Esophagus muscularis mucosa (tissue), 4 donors: Measurements from ENCODE around the gene ABHD16B. TPM values are rescaled to one million over a fixed set of nuclear protein-coding genes. Genes with fewer than 3 reads are reported as not detected.

Experiments used
- DNase-seq: peaks from one replicate; pipeline ENCODE4 v3.0.0-alpha.2; 2017; ENCODE audit errors: extremely low spot score
- H3K27ac ChIP-seq, 4 donors: fragments of 200-600 bp; sonication (generic); replicated peaks in 1 of 4; 1 replicate in 3 of 4; 2 replicates in 1 of 4; pipeline ENCODE4 v1.5.1; 2016 to 2019; ENCODE audit warnings: mild to moderate bottlenecking in 1 of 4
- H3K27me3 ChIP-seq, 4 donors: fragments of 200-600 bp; sonication (generic); one replicate each; pipeline versions ENCODE4 v1.5.1 to v1.6.0; 2016 to 2019
- H3K36me3 ChIP-seq, 4 donors: fragments of 200-600 bp; sonication (generic); one replicate each; pipeline ENCODE4 v1.5.1; 2016 to 2019
- H3K4me1 ChIP-seq, 4 donors: fragments of 200-600 bp; sonication (generic); one replicate each; pipeline ENCODE4 v1.5.1; 2016 to 2019
- H3K4me3 ChIP-seq, 4 donors: fragments of 200-600 bp; sonication (generic); 1 replicate in 2 of 4; 2 replicates in 2 of 4; pipeline ENCODE4 v1.5.1; 2016 to 2019; ENCODE audit warnings: mild to moderate bottlenecking in 4 of 4, moderate library complexity in 1 of 4
- H3K9me3 ChIP-seq, 4 donors: fragments of 200-600 bp; sonication (generic); 1 replicate in 3 of 4; 2 replicates in 1 of 4; pipeline ENCODE4 v1.5.1; 2016 to 2019
- CTCF ChIP-seq, 3 experiments: fragments of 200-600 bp in 2 of 3; fragments of 450-650 bp in 1 of 3; sonication (generic) in 2 of 3; IDR thresholded peaks; one replicate each; pipeline ENCODE4 v1.5.1; 2017 to 2019; ENCODE audit warnings: antibody characterized with exemption in 3 of 3, mild to moderate bottlenecking in 2 of 3, moderate library complexity in 1 of 3
- EP300 ChIP-seq: sonication (generic); formaldehyde crosslinking; IDR thresholded peaks from one replicate; pipeline ENCODE4 v1.6.1; 2017; ENCODE audit warnings: antibody characterized with exemption
- POLR2A ChIP-seq: fragments of 450-650 bp; IDR thresholded peaks from one replicate; pipeline ENCODE4 v1.6.1; 2017; ENCODE audit warnings: antibody characterized with exemption, moderate library complexity, mild to moderate bottlenecking, low read depth
- POLR2AphosphoS5 ChIP-seq, 2 donors: sonication (generic); formaldehyde crosslinking; IDR thresholded peaks; one replicate each; pipeline ENCODE4 v1.6.1; 2017; ENCODE audit warnings: antibody characterized with exemption in 2 of 2
- WGBS: methylation state at CpG from one replicate; pipeline ENCODE4 v1.1.5; 2018; 5-methylcytosine and 5-hydroxymethylcytosine counted together
- intact Hi-C: fragments of 100-400 bp; cut with DNase I; formaldehyde crosslinking; loops from one replicate; pipeline ENCODE4 v1.15.1; 2023
- total RNA-seq, 4 donors: library from RNA; depleted of rRNA; stranded (reverse); fragments of >200 nt; gene quantifications; one replicate each; pipeline versions ENCODE4 v1.1.0 to v1.2.1, GENCODE V29; 2016

Gene ABHD16B
- total RNA-seq, 4 donors from 2014 or later, result not detected

DNA sequence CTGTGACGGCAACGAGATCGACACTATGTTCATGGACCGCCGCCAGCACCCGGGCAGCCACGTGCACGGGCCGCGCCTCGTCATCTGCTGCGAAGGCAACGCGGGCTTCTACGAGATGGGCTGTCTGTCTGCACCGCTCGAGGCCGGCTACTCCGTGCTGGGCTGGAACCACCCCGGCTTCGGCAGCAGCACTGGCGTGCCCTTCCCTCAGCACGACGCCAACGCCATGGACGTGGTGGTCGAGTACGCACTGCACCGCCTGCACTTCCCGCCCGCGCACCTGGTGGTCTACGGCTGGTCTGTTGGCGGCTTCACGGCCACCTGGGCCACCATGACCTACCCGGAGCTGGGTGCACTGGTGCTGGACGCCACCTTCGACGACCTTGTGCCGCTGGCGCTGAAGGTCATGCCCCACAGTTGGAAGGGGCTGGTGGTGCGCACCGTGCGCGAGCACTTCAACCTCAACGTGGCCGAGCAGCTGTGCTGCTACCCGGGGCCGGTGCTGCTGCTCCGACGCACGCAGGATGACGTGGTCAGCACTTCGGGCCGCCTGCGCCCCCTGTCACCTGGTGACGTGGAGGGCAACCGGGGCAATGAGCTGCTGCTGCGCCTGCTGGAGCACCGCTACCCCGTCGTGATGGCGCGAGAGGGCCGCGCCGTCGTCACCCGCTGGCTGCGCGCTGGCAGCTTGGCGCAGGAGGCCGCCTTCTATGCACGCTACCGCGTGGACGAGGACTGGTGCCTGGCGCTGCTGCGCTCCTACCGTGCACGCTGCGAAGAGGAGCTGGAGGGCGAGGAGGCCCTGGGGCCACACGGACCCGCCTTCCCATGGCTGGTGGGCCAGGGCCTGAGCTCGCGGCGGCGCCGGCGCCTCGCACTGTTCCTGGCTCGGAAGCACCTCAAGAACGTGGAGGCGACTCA is 943 bp downstream of the ABHD16B start:
- Histone ChIP-seq H3K9me3 (no peaks in the 10 kb centered on the region), H3K27ac (no peak overlapping the region), H3K36me3 (peaks cover 9 to 23% (median 19%) of the 10 kb centered on the region in 4 donors), H3K4me3 (no peak overlapping the region), H3K4me1 (peaks cover 48 to 69% (median 61%) of the 10 kb centered on the region in 4 donors), H3K27me3 (peaks cover 0 to 16% (median 0%) of the 10 kb centered on the region in 4 donors)
- WGBS, result 96% methylated on average over 25 of the region's 95 CpGs
- no peak for TF ChIP-seq POLR2AphosphoS5 (IDR thresholded peaks at IDR 0.05)
- no peak for TF ChIP-seq CTCF (IDR thresholded peaks at IDR 0.05)
- no peak for TF ChIP-seq POLR2A
- no peak for TF ChIP-seq EP300
- DNase-seq, result no peak
- intact Hi-C loops, result loop anchor here (2.0 to 5.0 kb wide), 2 partner anchors 31 to 75 kb away; partner anchors contain the start of gene ZBTB46

DNA sequence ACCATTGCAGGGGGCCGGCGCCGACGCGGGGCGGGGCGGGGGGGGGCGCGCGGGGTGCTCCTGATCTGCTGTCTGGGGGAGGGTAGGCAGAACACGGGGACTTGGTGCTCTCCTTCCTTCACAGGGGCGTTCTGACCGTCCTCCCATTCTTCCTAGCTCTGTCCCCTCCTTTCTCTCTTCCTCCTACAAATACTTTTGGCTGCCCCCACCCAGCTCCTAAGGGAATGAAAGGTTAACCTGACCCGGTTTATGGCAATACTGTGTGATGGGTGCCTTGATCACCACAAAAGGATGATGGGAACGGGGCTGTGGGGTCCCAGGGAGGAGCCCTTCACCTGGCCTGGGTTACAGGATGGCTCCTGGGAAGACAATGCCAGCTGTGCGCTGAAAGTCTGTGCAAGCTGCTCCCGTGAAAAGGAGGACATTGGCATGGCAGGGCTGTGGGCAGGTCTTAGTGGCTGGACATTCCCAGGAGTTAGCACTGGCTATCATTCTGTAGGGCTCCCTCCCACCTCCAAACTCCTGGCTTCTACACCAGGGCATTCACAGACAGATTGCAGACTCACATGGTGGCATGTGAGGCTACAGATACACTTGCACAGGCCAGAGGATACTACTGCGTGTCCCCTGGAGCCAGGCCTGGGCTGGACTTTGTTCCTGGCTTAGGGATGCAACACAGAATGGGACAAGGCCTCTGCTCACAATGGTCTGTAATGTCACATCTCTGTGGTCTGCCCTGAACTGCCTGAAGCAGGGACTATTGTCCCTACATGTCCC is 1.9 kb downstream of the ABHD16B start:
- DNase-seq, result no peak
- H3K36me3 ChIP-seq, result peaks cover 9 to 24% (median 19%) of the 10 kb centered on the region in 4 donors
- H3K27me3 ChIP-seq, result peaks cover 0 to 7% (median 0%) of the 10 kb centered on the region in 4 donors
- no peak for TF ChIP-seq CTCF (IDR thresholded peaks at IDR 0.05)
- no peak for TF ChIP-seq POLR2A
- TF ChIP-seq EP300, result no peak
- TF ChIP-seq POLR2AphosphoS5 (IDR thresholded peaks at IDR 0.05), result no peak
- H3K4me3 ChIP-seq, result peak overlapping the region; percentile 76 to 97 (median 86)
- WGBS, result 82% methylated on average over 18 of the region's 18 CpGs
- no peaks in the 10 kb centered on the region for H3K9me3 ChIP-seq
- peaks cover 41 to 70% (median 54%) of the 10 kb centered on the region in 4 donors for H3K4me1 ChIP-seq
- intact Hi-C loops, result loop anchor here (2.0 to 5.0 kb wide), 2 partner anchors 32 to 76 kb away; partner anchors contain the start of gene ZBTB46
- H3K27ac ChIP-seq, result peak overlapping the region; percentile 89 to 99 (median 96)

DNA sequence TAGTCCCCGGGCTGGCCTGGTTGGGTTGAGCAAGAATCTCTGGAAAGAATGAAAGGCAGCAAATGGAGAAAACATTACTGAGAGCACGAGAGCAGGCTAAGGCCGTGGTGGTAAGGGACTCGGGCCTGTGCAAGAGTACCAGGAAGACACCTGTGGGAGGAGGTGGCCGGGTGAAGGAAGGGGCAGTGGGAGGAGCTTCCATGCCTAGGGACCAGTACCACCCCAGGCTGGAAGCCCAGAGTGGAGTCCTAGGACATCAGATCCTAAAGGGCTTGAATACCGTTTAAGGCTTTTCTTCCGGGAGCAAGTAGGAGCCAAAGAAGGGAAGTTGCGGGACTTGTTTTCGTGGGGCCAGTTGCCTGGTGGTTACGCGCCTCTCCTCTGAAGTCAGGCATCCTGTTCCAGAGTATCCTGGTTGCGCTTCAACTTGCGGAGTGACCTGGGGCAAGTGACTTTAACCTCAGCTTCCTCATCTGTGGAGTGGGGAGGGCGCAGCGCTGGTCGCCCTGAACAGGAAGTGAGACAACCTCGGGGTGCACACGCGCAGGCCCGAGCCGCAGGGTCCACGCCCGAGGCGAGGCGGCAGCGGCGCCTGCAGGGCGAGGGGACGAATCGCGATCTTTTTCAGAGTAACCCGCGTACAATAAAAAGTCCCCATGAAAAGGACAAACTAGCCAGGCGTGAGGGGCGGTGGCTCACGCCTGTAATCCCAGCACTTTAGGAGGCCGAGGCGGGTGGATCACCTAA is 2.7 kb downstream of the ABHD16B start:
- Histone ChIP-seq H3K4me1 (peaks cover 33 to 70% (median 46%) of the 10 kb centered on the region in 4 donors), H3K36me3 (peaks cover 10 to 31% (median 26%) of the 10 kb centered on the region in 4 donors)

More for the DNA sequence above, 2.7 kb downstream of the ABHD16B start:
- WGBS, result 20% methylated on average over 8 of the region's 38 CpGs
- H3K4me3 ChIP-seq, result peak overlapping the region; percentile 76 to 97 (median 86)
- TF ChIP-seq POLR2A (no peak), POLR2AphosphoS5 (IDR thresholded peaks at IDR 0.05) (peak; percentile 56 to 87), CTCF (IDR thresholded peaks at IDR 0.05) (peak; percentile 69 to 84 (median 73))
- H3K9me3 ChIP-seq, result no peaks in the 10 kb centered on the region
- no peaks in the 10 kb centered on the region for H3K27me3 ChIP-seq
- intact Hi-C loops, result loop anchor here (2.0 to 5.0 kb wide), 2 partner anchors 33 to 77 kb away; partner anchors contain the start of gene ZBTB46
- peak overlapping the region; percentile 89 to 99 (median 96) for H3K27ac ChIP-seq
- no peak for DNase-seq
